Activated B cell treated with CpG ODN at 0.5 μM for 24 hours (primary cell): Measurements from ENCODE around the gene LBR. TPM values are rescaled to one million over a fixed set of nuclear protein-coding genes. Genes with fewer than 3 reads are reported as not detected.

Experiments used
- ATAC-seq: fragments of 200-7000 bp; cut with Tn5 transposase; one replicate; pipeline ENCODE4 v1.10.0; 2021; ENCODE audit warnings: low read depth, mild to moderate bottlenecking, moderate library complexity
- CTCF ChIA-PET: fragments of 350-600 bp; sonication (Branson Sonifier 250); formaldehyde crosslinking; loops from one replicate; lab custom pipeline; 2021; ENCODE audit warnings: antibody characterized with exemption; lab: Charles Lee
- POLR2A ChIA-PET: fragments of 350-600 bp; sonication (Branson Sonifier 250); formaldehyde crosslinking; loops from one replicate; lab custom pipeline; 2021; ENCODE audit warnings: antibody characterized with exemption; lab: Charles Lee
- DNase-seq: peaks from one replicate; pipeline ENCODE4 v3.0.0; 2022
- H3K27ac Mint-ChIP-seq: one replicate; pipeline ENCODE4 v1.8.0; 2020; ENCODE audit warnings: mixed read lengths
- H3K27me3 Mint-ChIP-seq: one replicate; pipeline ENCODE4 v1.8.0; 2021; ENCODE audit warnings: mixed read lengths
- H3K36me3 Mint-ChIP-seq: one replicate; pipeline ENCODE4 v1.8.0; 2021; ENCODE audit warnings: low read depth, mixed read lengths
- H3K4me1 Mint-ChIP-seq: one replicate; pipeline ENCODE4 v1.8.0; 2021; ENCODE audit warnings: mixed read lengths
- H3K4me3 Mint-ChIP-seq: one replicate; pipeline ENCODE4 v1.8.0; 2020; ENCODE audit warnings: mild to moderate bottlenecking, mixed read lengths
- H3K9me3 Mint-ChIP-seq: one replicate; pipeline ENCODE4 v1.8.0; 2020; ENCODE audit warnings: mixed read lengths
- intact Hi-C: fragments of 100-400 bp; cut with micrococcal nuclease; formaldehyde crosslinking; loops from one replicate; pipeline ENCODE4 v1.15.1; 2024
- total RNA-seq: library from RNA; stranded (reverse); gene quantifications from 2 replicates; pipeline ENCODE4 v1.2.3, GENCODE V29; 2022
- TF ChIP-seq, protein P1 (sequence below): fragments of 200-600 bp; IDR thresholded peaks from one replicate; pipeline ENCODE4 v1.8.0; 2022; ENCODE audit warnings: antibody characterized with exemption, mild to moderate bottlenecking

The LBR gene
- total RNA-seq, 1 donor from 2014 or later: 113 TPM

GRCh38 chr1:225448146-225448805, 20.4 kb upstream of the LBR start:
- H3K9me3 Mint-ChIP-seq: no peaks in the 10 kb centered on the region
- DNase-seq (no peak), ATAC-seq (no peak)
- POLR2A ChIA-PET: interaction anchor here (1.1 kb wide), 1 partner anchor 12 kb away, joined by 3 read pairs; no protein-coding TSS in a partner anchor
- no peak overlapping the region for H3K4me3 Mint-ChIP-seq
- H3K27ac Mint-ChIP-seq: no peak overlapping the region
- H3K27me3 Mint-ChIP-seq: no peaks in the 10 kb centered on the region
- peaks cover 30% of the 10 kb centered on the region for H3K4me1 Mint-ChIP-seq
- CTCF ChIA-PET: no interaction called here
- no peaks in the 10 kb centered on the region for H3K36me3 Mint-ChIP-seq
- TF ChIP-seq, protein P1, sequence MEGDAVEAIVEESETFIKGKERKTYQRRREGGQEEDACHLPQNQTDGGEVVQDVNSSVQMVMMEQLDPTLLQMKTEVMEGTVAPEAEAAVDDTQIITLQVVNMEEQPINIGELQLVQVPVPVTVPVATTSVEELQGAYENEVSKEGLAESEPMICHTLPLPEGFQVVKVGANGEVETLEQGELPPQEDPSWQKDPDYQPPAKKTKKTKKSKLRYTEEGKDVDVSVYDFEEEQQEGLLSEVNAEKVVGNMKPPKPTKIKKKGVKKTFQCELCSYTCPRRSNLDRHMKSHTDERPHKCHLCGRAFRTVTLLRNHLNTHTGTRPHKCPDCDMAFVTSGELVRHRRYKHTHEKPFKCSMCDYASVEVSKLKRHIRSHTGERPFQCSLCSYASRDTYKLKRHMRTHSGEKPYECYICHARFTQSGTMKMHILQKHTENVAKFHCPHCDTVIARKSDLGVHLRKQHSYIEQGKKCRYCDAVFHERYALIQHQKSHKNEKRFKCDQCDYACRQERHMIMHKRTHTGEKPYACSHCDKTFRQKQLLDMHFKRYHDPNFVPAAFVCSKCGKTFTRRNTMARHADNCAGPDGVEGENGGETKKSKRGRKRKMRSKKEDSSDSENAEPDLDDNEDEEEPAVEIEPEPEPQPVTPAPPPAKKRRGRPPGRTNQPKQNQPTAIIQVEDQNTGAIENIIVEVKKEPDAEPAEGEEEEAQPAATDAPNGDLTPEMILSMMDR: no peak
- intact Hi-C loops: loop anchor here (10.0 kb wide), 1 partner anchor 133 kb away; no protein-coding TSS in a partner anchor

GRCh38 chr1:225447650-225448089, 19.8 kb upstream of the LBR start:
- H3K27me3 Mint-ChIP-seq: no peaks in the 10 kb centered on the region
- CTCF ChIA-PET: no interaction called here
- H3K27ac Mint-ChIP-seq: no peak overlapping the region
- H3K4me1 Mint-ChIP-seq: peaks cover 36% of the 10 kb centered on the region
- H3K9me3 Mint-ChIP-seq: no peaks in the 10 kb centered on the region
- POLR2A ChIA-PET: no interaction called here
- no peak overlapping the region for H3K4me3 Mint-ChIP-seq
- TF ChIP-seq, protein P1: no peak
- no peaks in the 10 kb centered on the region for H3K36me3 Mint-ChIP-seq
- no peak for DNase-seq
- ATAC-seq: no peak
- intact Hi-C loops: loop anchor here (10.0 kb wide), 1 partner anchor 133 kb away; no protein-coding TSS in a partner anchor

GRCh38 chr1:225446981-225447615, 19.3 kb upstream of the LBR start:
- ATAC-seq: no peak
- no peak overlapping the region for H3K4me3 Mint-ChIP-seq
- H3K27me3 Mint-ChIP-seq: no peaks in the 10 kb centered on the region
- ChIA-PET POLR2A (interaction anchor here (4.3 kb wide), 1 partner anchor 19 kb away, joined by 113 read pairs; the partner anchor contains the start of gene LBR), CTCF (no interaction called here)
- intact Hi-C loops: loop anchor here (10.0 kb wide), 1 partner anchor 132 kb away; no protein-coding TSS in a partner anchor
- no peak for DNase-seq
- H3K9me3 Mint-ChIP-seq: no peaks in the 10 kb centered on the region
- peaks cover 41% of the 10 kb centered on the region for H3K4me1 Mint-ChIP-seq
- H3K36me3 Mint-ChIP-seq: no peaks in the 10 kb centered on the region
- no peak overlapping the region for H3K27ac Mint-ChIP-seq
- TF ChIP-seq, protein P1: no peak

GRCh38 chr1:225446595-225446960, 18.7 kb upstream of the LBR start:
- no peak for DNase-seq
- Mint-ChIP-seq H3K4me3 (no peak overlapping the region), H3K27me3 (no peaks in the 10 kb centered on the region), H3K36me3 (no peaks in the 10 kb centered on the region), H3K4me1 (peaks cover 47% of the 10 kb centered on the region), H3K9me3 (no peaks in the 10 kb centered on the region), H3K27ac (no peak overlapping the region)
- CTCF ChIA-PET: no interaction called here
- POLR2A ChIA-PET: interaction anchor here (4.3 to 6.1 kb wide), 2 partner anchors 18 to 22 kb away, joined by 113 to 168 read pairs; partner anchors contain the start of gene LBR
- no peak for ATAC-seq
- TF ChIP-seq, protein P1: no peak
- intact Hi-C loops: loop anchor here (10.0 kb wide), 1 partner anchor 132 kb away; no protein-coding TSS in a partner anchor
